Measurements from ENCODE around the gene TAS2R60. TPM values are rescaled to one million over a fixed set of nuclear protein-coding genes. Genes with fewer than 3 reads are reported as not detected.

The TAS2R60 gene
- total and polyA plus RNA-seq, 3 donors from 2014 or later, result not detected

GRCh38 chr7:143449793-143450192 lies 6.5 kb downstream of the TAS2R60 start:
- H3K4me3 ChIP-seq, result no peak overlapping the region
- H3K27me3 ChIP-seq, result no peaks in the 10 kb centered on the region
- no peak overlapping the region for H3K27ac ChIP-seq
- no peaks in the 10 kb centered on the region for H3K9me3 ChIP-seq
- TF ChIP-seq CTCF (IDR thresholded peaks at IDR 0.05) (no peak), POLR2A (IDR thresholded peaks at IDR 0.05) (no peak)
- 79 to 86% methylated on average over 3 of the region's 3 CpGs for WGBS, 2 donors
- no peaks in the 10 kb centered on the region for H3K4me1 ChIP-seq
- no peaks in the 10 kb centered on the region for H3K36me3 ChIP-seq (ENCODE audit: low read depth, missing control alignments)
- DNase-seq, result no peak
- intact Hi-C loops (cut with DNase I; ENCODE audit: low total_unique reads), result no loop called here

- Histone ChIP-seq H3K27ac (no peak overlapping the region), H3K4me1 (no peaks in the 10 kb centered on the region), H3K4me3 (no peak overlapping the region), H3K9me3 (no peaks in the 10 kb centered on the region), H3K36me3 (ENCODE audit: low read depth, missing control alignments) (no peaks in the 10 kb centered on the region), H3K27me3 (no peaks in the 10 kb centered on the region)
- DNase-seq, result no peak
- TF ChIP-seq CTCF (IDR thresholded peaks at IDR 0.05) (no peak), POLR2A (IDR thresholded peaks at IDR 0.05) (no peak)
- intact Hi-C loops (cut with DNase I; ENCODE audit: low total_unique reads), result no loop called here
Measured at GRCh38 chr7:143451122-143451521, 7.9 kb downstream of the TAS2R60 start.

- TF ChIP-seq POLR2A (IDR thresholded peaks at IDR 0.05) (no peak), CTCF (IDR thresholded peaks at IDR 0.05) (no peak)
- no peaks in the 10 kb centered on the region for H3K36me3 ChIP-seq (ENCODE audit: low read depth, missing control alignments)
- intact Hi-C loops (cut with DNase I; ENCODE audit: low total_unique reads), result no loop called here
- no peaks in the 10 kb centered on the region for H3K4me1 ChIP-seq
- DNase-seq, result no peak
- WGBS, 2 donors, result 86 to 100% methylated on average over 1 of the region's 1 CpG
- H3K27ac ChIP-seq, result no peak overlapping the region
- H3K4me3 ChIP-seq, result no peak overlapping the region
- H3K27me3 ChIP-seq, result no peaks in the 10 kb centered on the region
- H3K9me3 ChIP-seq, result no peaks in the 10 kb centered on the region
Measured at GRCh38 chr7:143451746-143452145, 8.5 kb downstream of the TAS2R60 start.

- intact Hi-C loops (cut with DNase I; ENCODE audit: low total_unique reads), result no loop called here
- H3K9me3 ChIP-seq, result no peaks in the 10 kb centered on the region
- no peaks in the 10 kb centered on the region for H3K36me3 ChIP-seq (ENCODE audit: low read depth, missing control alignments)
- no peak overlapping the region for H3K4me3 ChIP-seq
- H3K27ac ChIP-seq, result no peak overlapping the region
- 88 to 90% methylated on average over 1 to 2 of the region's 2 CpGs for WGBS, 2 donors
- no peak for DNase-seq
- no peak for TF ChIP-seq CTCF (IDR thresholded peaks at IDR 0.05)
- TF ChIP-seq POLR2A (IDR thresholded peaks at IDR 0.05), result no peak
- no peaks in the 10 kb centered on the region for H3K27me3 ChIP-seq
- no peaks in the 10 kb centered on the region for H3K4me1 ChIP-seq
Measured at GRCh38 chr7:143452495-143452894, 9.2 kb downstream of the TAS2R60 start.

- TF ChIP-seq POLR2A (IDR thresholded peaks at IDR 0.05), result no peak
- H3K27ac ChIP-seq, result no peak overlapping the region
- no peak for DNase-seq
- H3K36me3 ChIP-seq (ENCODE audit: low read depth, missing control alignments), result no peaks in the 10 kb centered on the region
- intact Hi-C loops (cut with DNase I; ENCODE audit: low total_unique reads), result no loop called here
- no peaks in the 10 kb centered on the region for H3K27me3 ChIP-seq
- H3K9me3 ChIP-seq, result no peaks in the 10 kb centered on the region
- no peaks in the 10 kb centered on the region for H3K4me1 ChIP-seq
- 71 to 79% methylated on average over 1 of the region's 1 CpG for WGBS, 2 donors
- no peak overlapping the region for H3K4me3 ChIP-seq
Measured at GRCh38 chr7:143454091-143454680, 10.9 kb downstream of the TAS2R60 start.

Measured in testis (tissue), 3 donors.